GM12874 (cell line): ENCODE data around the gene P4HA1.

Experiments
- TF ChIP-seq, protein P1 (sequence below): IDR thresholded peaks from 2 replicates; pipeline ENCODE4 v1.5.1; 2011; ENCODE audit warnings: low read depth, mild to moderate bottlenecking, control low read depth, low read length, moderate library complexity; ENCODE audit not compliant: insufficient read depth

Gene P4HA1

DNA sequence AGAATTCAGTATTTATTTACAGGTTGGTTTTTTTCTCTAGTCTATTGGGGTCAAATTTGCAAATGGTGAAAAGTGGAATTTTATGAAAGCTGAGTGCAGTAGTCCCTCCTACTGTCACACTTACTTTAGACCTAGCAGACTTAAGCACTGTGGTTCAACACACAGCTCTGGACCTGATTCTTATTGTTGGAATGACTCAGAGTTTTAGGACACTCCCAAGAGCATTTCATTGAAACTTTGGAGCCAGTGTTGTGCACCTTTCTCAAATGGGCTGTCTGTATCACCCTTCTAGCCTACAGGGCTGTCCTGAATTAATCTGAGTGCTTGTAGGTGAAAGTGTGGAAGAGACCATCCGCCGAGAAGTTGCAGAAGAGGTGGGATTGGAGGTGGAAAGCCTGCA is 29.7 kb upstream of the P4HA1 start:
- TF ChIP-seq, protein P1, sequence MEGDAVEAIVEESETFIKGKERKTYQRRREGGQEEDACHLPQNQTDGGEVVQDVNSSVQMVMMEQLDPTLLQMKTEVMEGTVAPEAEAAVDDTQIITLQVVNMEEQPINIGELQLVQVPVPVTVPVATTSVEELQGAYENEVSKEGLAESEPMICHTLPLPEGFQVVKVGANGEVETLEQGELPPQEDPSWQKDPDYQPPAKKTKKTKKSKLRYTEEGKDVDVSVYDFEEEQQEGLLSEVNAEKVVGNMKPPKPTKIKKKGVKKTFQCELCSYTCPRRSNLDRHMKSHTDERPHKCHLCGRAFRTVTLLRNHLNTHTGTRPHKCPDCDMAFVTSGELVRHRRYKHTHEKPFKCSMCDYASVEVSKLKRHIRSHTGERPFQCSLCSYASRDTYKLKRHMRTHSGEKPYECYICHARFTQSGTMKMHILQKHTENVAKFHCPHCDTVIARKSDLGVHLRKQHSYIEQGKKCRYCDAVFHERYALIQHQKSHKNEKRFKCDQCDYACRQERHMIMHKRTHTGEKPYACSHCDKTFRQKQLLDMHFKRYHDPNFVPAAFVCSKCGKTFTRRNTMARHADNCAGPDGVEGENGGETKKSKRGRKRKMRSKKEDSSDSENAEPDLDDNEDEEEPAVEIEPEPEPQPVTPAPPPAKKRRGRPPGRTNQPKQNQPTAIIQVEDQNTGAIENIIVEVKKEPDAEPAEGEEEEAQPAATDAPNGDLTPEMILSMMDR = no peak

DNA sequence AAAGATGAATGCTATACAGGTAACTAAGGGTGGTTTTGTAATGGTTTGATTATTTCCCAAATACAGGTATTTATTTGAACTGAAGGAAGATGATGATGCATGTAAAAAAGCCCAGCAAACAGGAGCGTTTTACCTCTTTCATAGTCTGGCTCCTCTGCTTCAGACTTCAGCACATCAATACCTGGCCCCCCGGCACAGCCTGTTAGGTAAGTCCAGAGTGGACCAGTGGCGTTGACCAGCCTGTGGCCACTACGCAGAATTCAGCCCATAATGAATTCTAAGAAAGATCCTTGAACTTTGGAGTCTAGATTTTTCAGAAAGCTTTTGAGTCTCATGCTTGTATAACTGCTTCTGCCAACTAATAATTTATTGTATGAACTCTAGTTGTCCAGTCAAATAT is 23.3 kb upstream of the P4HA1 start:
- TF ChIP-seq, protein P1 = no peak

DNA sequence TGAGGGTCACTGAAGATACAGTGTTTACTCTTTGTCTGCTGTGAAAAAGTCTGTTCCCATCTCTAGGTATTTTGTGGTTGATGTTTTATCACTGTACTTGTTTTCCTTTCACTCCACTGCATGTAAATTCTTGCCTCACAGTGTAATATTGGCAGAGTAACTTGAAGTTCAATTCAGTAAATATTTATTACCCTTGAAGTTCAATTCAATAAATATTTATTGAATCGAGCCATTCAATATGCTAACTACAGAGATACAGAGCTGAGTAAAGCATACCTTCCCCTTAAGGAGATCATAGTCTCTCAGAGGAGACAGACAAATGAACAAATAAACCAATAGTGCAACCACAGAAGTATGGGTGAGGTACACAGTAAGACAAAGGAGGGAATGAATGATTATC is 22.8 kb upstream of the P4HA1 start:
- TF ChIP-seq, protein P1 = no peak

DNA sequence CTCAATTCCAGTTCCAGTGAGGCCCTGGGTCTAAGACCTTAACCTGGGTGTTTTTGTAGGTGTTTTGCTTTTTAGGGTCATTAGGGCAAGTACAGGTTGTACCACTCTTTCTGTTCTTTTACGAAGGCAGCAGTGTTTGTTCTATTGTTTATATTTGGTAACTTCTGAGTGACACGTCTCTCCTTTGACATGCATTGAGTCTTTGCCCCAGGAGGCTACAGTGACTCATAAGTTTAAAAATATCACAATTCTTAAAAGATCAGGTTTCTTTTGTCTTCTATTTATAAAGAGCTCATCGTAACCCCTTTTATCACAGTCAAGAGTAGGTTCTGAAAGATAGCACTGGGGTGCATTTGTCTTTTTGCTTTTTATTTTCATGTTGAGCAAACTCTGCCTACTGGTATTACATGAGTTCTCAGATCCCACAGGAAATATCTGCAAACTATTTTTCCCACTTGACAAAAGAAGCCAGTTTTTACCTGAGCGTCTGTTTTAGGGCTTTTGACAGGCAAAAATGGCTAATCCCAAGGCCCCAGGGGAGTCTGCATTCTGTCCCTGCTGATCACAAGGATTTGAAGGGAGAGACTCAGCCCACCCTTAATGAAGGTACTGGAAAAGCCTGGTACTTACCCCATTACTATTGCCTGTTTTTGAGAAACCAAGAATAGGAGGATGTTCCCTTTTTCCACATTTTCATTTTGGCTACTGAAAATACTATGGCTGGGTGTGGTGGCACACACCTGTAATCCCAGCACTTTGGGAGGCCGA is 21.5 kb upstream of the P4HA1 start:
- TF ChIP-seq, protein P1 = no peak

DNA sequence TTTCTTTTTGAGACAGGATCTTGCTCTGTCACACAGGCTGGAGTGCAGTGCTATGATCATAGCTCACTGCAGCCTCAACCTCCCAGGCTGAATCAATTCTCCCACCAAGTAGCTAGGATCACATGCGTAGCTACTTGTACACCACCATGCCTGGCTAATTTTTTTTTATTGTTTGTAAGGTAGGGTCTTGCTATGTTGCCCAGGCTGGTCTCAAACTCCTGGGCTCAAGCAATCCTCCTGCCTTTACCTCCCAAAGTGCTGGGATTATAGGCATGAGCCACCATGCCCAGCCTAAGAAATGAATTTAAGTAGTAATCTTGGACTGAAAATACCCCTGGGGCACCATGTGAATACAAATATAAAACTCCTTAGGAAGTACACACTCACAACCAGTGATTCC is 19.4 kb upstream of the P4HA1 start:
- TF ChIP-seq, protein P1 = no peak

DNA sequence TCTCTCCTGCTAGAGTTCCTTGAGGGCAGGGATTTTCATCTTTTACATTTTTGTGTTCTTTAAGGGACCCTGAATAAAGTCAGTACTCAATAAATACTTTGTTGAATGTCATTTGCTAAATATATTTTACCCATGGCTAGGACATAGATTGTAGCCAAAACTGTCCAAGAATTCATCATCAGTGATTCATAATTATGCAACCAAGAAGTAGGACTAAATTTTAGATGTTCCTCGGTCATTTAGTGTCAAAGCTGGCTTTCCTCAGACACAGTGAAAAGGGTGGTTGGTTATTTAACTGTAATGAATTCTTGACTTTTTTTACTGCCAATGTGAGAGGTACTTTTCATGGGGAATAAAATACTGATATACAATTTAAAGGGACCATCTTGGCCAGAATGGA is 16.9 kb upstream of the P4HA1 start:
- TF ChIP-seq, protein P1 = no peak

DNA sequence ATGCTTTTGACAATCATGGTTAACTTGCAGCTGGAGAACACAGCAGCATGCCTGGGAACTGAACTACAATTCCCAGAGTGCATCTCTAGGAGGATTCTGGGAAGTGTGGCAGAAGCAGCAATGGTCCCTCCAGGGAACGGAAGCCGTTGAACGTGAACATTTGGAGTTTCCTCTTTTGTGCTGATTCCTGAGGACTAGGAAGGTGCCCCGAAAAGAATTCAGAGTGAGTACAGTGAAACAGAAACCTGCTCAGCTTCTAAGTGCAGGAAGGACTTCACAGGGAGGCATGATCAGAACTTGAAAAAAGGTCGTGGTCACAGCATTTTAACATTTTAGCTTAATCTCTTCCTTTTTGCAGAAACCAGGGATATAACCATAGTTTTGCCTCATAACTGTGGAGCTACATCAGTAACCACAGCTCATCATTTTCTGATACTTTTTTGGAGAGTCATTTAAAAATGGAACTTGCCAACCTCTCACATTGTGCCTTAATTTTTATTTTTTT is 13.7 kb upstream of the P4HA1 start, which contains the start of gene NUDT13:
NUDT13 (plus strand) TSS at position 111 of the 505 bp plus-strand sequence. CDS start 3,911 bp downstream, outside the sequence.
- TF ChIP-seq, protein P1 = no peak
